ELF-1 (cell line): ENCODE results near the gene HDAC4.

Source experiments
- DNase-seq: peaks from one replicate; pipeline ENCODE4 v3.0.0-alpha.2; 2016; ENCODE audit warnings: low read depth, low spot score

Gene HDAC4

DNA sequence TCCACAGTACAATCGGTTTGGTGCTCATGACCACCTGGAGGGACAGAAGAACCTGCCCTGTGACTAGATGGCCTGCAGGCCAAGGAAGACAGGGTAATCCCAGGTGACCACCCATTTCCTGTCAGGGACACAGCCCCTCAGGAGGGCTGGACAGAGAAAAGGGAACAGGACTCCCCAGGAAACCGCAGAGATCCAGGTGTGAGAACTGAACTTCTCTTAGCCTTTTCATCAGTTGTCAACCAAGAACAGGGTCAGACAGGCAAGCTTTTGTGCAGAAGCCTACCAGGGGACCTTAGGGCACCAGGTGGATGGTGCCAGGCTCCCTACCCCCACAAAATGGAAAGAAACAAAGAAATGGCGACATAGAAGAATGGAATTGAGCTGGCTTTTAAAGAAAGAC lies 132.3 kb downstream of the HDAC4 start:
- DNase-seq, result no peak

DNA sequence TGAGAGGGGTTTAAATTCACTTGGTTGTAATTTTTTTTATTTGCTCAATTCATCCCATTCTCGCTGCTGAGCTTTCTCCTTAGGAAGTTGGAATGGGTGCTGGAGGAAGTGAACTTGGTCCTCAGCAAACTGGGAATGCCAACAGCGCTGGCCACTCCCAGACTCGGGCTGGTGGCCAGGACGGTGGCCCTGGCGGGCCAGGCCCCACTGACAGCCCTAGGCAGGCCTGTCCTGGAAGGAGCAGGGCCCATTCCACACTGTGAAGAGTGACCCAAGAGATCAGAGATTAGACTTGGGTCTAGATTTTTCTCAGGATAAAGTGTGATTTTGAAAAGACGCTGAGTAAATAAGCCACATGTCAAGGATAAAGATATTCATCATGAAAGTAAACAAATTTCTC lies 132.7 kb downstream of the HDAC4 start:
- DNase-seq, result no peak

GRCh38 chr2:239267288-239267951 lies 133.4 kb downstream of the HDAC4 start:
- DNase-seq, result no peak

- DNase-seq, result no peak
Measured at GRCh38 chr2:239266779-239267287, 134.0 kb downstream of the HDAC4 start.

DNA sequence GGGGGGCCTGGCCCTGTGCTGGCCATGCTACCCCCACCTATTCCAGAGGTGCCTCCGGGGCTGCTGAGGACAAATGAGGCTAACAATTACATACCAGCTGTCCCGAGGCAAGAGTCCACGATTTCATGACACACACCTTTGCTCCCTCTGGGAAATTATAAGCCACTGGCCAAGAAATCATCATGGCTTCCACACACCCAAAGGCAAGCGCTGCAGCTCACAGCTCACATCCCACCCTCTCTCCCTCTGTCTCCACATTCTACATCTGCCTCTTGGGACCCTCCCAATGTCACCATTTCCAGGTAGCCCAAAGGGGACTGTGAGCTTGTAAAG lies 134.4 kb downstream of the HDAC4 start:
- DNase-seq, result no peak

DNA sequence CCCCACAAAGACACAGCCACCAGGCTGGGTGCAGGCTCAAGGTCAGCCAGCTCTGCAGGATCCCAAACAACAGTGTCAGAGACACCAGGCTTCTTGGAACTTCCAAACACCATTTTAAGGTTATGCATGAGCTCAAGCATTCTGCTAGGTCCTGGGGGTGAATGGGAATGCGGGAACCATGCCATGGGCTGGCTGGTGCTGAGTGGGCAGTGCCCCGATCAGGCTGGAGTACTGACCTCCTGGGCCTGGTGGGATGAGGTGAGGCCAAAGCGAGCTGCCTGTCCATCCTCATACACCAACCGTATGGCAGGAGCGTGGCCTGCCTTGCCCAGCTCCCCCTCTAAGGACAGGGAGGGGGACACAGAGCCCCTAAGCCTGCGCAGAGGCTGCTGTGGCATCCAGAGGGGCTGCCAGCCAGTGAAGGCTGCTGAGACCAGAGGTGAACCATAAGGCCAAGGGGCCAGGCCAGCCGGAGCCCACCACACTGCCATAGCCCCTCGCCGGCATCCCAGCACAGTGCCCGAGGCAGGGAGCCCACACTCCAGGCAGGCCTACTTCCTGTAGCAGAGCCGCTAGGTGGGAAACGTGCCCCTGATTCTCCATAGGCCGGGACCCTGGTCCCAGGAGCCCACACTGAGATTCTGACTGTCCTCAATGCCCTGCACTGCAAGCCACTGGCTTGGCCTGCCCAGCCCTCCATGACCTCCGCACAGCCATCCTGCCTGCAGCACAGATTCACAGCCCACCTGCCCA lies 135.0 kb downstream of the HDAC4 start:
- no peak for DNase-seq

GRCh38 chr2:239264838-239265651 lies 135.8 kb downstream of the HDAC4 start:
- no peak for DNase-seq

- no peak for DNase-seq
Measured at GRCh38 chr2:239264492-239264837, 136.4 kb downstream of the HDAC4 start.

DNA sequence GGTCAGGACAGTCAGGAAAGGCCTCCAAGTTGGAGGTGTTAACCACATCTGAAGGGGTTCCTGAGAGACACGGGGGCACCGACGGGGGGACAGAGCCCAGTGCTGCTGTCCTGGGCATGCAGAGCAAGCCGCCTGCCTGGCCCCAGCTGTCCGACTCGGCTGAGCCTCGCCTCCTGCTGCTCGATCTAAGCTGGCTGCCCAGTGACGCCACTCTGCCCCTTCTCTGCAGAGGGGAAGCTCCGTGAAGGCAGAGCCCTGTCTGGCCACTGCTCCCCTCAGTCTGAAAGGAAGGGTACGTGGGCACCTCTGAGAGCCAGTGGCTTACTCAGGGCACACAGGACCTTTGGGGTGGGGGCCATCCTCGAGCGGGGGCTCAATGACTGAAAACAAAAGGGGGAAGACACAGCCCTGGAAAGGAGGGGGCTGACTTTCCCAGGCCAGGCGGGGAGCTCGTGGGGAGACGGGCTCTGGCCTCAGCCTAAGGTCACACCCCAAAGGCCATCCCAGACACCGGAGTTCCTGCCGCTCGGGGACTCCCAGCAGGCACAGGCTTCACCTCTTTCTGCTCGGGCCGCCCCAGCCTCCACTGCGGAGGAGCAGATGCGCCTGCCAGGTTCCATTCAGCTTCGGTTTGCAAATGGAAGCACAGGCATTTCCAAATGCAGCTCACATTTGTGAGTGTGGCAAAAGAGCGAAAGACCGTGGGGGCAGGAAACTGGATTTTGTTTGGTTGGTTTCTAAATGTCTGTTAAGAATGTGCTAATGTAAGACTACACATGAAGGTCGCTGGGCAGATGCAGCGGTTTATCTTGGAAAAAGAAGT lies 136.9 kb downstream of the HDAC4 start:
- DNase-seq, result no peak

- no peak for DNase-seq
Measured at GRCh38 chr2:239263231-239263630, 137.6 kb downstream of the HDAC4 start.

DNA sequence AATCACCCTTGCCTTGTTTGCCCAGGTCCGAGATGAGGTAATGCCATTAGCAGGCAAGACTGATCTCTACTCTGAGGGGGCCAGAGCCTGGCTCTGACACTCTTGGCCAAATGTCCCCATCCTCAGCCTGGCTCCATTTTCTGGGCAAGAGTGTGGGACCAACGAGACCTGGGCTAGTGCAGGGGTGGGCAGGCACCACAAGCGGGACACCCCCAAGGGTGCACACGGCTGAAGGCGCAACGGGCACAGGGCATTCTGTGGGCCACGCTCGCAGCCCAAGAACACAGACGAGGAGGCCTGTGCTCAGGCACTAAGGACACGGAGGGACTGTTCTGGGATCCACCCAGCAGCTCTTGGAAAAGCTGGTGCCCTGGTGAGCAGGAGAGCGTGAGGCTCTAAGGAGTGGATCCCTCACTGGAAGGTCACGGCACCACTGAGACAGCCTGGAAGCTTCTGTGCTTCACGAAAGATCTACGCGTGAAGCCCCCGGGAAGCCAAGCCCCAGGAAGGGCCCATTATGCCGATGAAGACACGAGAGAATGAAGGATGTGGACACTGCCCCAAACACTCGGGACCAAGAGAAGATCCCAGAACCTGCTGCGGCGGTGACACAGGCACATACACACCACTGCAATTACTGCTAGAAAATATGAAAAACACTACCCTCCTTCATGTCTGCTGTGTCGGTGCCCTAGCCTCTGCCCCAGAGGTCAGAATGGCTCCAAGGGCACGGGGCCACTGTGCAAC lies 138.2 kb downstream of the HDAC4 start:
- DNase-seq, result no peak

DNA sequence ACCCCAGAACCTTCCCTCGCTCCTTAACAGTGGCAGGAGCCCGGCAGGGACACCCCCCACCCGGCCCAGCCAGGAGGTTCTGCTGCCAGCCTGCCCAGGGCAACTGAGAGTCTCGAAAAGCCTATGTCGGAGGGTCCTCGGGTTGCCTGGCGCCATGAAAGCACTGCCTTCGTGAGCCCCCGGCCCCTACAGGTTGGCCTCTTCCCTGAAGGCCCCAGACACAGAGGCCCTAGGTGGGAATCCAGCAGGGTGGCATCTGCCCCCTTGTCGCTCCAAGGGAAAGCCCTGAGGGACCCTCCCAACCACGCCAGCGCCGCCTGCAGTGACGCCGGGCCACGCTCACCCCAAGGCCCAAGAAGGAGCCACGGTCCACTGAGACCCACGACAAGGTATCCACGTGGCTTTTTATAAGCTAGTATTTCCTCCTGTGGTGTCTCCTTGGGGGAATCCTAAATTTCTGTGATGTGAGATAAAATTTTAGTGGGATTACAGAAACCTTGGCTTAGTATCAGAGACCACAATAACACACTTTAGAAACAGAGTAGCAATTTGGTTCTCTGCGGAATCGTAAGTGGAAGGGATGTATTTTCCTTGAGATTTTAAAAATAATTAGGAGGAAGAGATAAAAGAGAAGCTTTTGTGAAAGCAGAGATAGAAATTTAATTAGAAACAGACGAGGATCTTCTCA lies 138.9 kb downstream of the HDAC4 start:
- DNase-seq, result no peak

DNA sequence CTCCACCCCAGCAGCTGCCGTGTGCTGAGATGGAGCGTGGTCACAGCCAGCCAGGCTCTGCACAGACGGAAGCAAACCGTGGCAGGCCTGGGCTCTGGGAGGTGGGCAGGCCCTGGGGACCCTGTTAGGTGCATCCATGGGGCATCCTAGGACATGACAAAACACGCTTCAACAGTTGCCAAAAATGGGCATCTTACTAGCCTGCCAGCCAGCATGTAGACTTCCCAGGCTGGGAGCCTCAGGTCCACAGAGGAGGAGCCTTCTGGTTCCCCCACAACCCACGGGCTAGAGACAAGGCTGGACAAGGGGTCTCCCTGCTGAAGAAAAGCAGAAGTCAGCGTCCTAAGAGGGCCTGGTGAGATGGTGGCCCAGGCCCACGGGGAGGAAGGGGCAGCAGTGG lies 139.5 kb downstream of the HDAC4 start:
- DNase-seq, result no peak

DNA sequence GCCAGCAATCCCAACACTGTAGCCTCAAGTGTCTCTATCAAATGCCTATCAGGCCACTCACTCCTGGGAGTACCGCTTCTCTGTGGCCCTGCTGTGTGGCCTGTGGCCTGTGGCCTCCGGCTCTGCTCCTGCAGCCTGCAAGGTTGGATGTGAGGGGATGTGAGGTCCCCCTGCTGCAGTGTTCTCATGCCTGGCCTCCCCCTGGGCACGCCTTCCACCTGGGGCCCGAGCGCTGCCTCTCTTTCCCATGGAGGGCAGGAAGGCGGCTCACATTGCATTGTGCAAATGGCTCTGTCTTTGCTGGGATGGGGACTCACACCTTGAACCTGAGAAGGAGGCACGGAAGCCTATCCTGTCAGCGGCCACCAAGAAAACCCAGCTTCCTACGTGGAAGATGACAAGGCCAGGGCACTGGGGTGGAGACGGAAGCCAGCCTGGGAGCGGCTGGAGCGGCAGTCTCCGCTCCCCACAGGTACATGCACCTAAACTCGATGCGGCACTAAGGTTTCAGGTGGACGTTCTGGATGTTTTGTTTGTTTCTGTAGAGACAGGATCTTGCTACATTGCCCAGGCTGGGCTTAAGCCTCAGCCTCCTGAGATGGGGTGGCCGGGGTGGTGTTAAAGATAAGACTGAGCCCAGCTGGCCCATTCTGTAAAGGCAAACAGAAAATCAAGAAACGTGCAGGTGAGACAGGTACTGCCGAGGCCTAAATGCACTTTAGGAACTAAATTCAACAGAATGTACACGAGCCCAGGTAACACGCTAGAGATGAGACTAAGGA lies 140.1 kb downstream of the HDAC4 start:
- no peak for DNase-seq

- DNase-seq, result no peak
Measured at GRCh38 chr2:239259603-239260298, 141.1 kb downstream of the HDAC4 start.

DNA sequence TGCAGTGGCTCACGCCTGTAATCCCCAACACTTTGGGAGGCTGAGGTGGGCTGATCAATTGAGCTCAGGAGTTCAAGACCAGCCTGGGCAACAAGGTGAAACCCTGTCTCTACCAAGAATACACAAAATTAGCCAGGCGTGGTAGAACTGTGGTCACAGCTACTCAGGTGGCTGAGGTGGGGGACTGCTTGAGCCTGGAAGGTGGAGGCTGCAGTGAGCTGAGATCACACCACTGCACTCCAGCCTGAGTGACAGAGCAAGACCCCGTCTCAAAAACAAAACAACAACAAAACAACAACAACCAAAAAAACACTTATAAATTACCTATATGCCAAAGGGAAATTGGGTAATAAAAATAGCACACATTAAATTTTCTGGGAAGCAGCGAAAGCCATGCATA lies 141.6 kb downstream of the HDAC4 start:
- DNase-seq, result no peak

- DNase-seq, result no peak
Measured at GRCh38 chr2:239258248-239258647, 142.6 kb downstream of the HDAC4 start.

GRCh38 chr2:239257511-239257937 lies 143.3 kb downstream of the HDAC4 start:
- no peak for DNase-seq

DNA sequence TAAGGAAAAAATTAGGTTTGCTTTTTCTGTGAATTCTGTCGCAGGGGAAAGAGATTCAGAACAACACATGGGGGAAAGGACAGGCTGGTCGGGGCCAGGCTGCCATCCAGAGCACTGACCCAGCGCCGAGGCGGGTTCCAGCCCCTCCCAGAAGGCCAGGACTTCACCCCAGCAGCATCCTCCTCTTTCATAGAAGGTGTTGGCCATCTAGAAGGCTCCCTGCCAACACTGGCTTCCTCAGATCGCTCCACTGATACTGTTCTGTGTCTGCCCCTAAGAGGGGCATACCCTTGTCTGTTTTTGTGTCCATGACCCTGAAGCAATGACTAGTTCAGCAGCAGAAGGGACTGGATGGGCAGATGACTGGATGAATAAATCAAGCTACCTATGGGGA lies 144.5 kb downstream of the HDAC4 start:
- DNase-seq, result no peak
